GM19043 (cell line): ENCODE results near the gene C10orf71.

Source experiments
- ATAC-seq: cut with Tn5 transposase; IDR thresholded peaks from one replicate; pipeline ENCODE4 v1.9.1; 2021; ENCODE audit warnings: low read depth; ENCODE audit not compliant: unreplicated experiment

Gene C10orf71

GRCh38 chr10:49290131-49290530, 8.8 kb upstream of the C10orf71 start:
- no peak for ATAC-seq

GRCh38 chr10:49290607-49291006, 8.4 kb upstream of the C10orf71 start:
- no peak for ATAC-seq

- no peak for ATAC-seq
Observed at GRCh38 chr10:49292565-49293207, 6.3 kb upstream of the C10orf71 start.

- ATAC-seq = no peak
Observed at GRCh38 chr10:49293208-49293603, 5.8 kb upstream of the C10orf71 start.

- ATAC-seq = no peak
Observed at GRCh38 chr10:49294731-49295130, 4.2 kb upstream of the C10orf71 start.

GRCh38 chr10:49295297-49295696, 3.7 kb upstream of the C10orf71 start:
- ATAC-seq = no peak

GRCh38 chr10:49296382-49296781, 2.6 kb upstream of the C10orf71 start:
- no peak for ATAC-seq

- ATAC-seq = no peak
Observed at GRCh38 chr10:49296836-49297235, 2.1 kb upstream of the C10orf71 start.

GRCh38 chr10:49297818-49298670, 926 bp upstream of the C10orf71 start:
- ATAC-seq = no peak

- ATAC-seq = no peak
Observed at GRCh38 chr10:49298671-49298982, 343 bp upstream of the C10orf71 start.

GRCh38 chr10:49299816-49300139, 808 bp downstream of the C10orf71 start:
- peak; percentile 65 for ATAC-seq

GRCh38 chr10:49300140-49300974, 1.4 kb downstream of the C10orf71 start:
- ATAC-seq = peak; percentile 68

GRCh38 chr10:49301302-49301701, 2.3 kb downstream of the C10orf71 start:
- ATAC-seq = no peak

GRCh38 chr10:49302088-49302487, 3.1 kb downstream of the C10orf71 start:
- no peak for ATAC-seq

- ATAC-seq = no peak
Observed at GRCh38 chr10:49303711-49304110, 4.7 kb downstream of the C10orf71 start.

GRCh38 chr10:49304137-49304536, 5.2 kb downstream of the C10orf71 start:
- ATAC-seq = no peak

- ATAC-seq = no peak
Observed at GRCh38 chr10:49307921-49308320, 9.0 kb downstream of the C10orf71 start.

GRCh38 chr10:49308881-49309280, 9.9 kb downstream of the C10orf71 start:
- no peak for ATAC-seq

GRCh38 chr10:49309691-49310411, 10.9 kb downstream of the C10orf71 start:
- ATAC-seq = peak; percentile 59

GRCh38 chr10:49310460-49310859, 11.5 kb downstream of the C10orf71 start:
- ATAC-seq = no peak
